GM23248 (cell line): ENCODE measurements around the gene CASP7.

Experiments
- EZH2 ChIP-seq: fragments of 200-600 bp; sonication (generic); IDR thresholded peaks from 2 replicates; pipeline ENCODE4 v1.6.1; 2018; ENCODE audit warnings: antibody characterized with exemption, mild to moderate bottlenecking; ENCODE audit not compliant: insufficient read depth, poor library complexity, severe bottlenecking
- EZH2phosphoT487 ChIP-seq: fragments of 200-600 bp; sonication (generic); IDR thresholded peaks from 2 replicates; pipeline ENCODE4 v1.6.1; 2018; ENCODE audit warnings: antibody characterized with exemption, moderate library complexity, mild to moderate bottlenecking, low read depth; ENCODE audit not compliant: insufficient read depth

DNA sequence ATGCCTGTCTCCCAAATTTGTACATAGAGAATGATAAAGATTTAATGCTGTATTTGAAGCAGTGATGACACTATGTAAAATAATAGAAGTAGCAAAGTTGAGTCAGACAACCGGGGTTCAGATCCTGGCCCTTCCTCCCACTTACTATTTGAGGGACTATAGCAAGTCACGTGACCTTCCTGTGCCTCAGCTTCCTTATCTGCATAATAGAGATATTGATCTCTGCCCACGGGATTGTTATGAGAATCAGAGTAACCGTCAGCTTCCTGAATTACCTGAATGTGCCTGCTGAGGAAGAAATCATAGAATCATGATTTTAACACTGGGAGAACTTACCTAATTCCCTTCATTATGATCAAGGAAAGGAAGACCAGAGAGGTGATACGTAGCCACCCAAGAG lies 26.9 kb downstream of the CASP7 start:
- TF ChIP-seq EZH2 (no peak), EZH2phosphoT487 (no peak)
